Activated naive CD8-positive, alpha-beta T cell (primary cell): ENCODE data around the gene EDN2.

Source experiments
- H3K27ac Mint-ChIP-seq: one replicate; pipeline ENCODE4 v1.8.0; 2021; ENCODE audit warnings: mixed read lengths
- H3K27me3 Mint-ChIP-seq: one replicate; pipeline ENCODE4 v1.8.0; 2021; ENCODE audit warnings: mixed read lengths
- H3K36me3 Mint-ChIP-seq: one replicate; pipeline ENCODE4 v1.8.0; 2021; ENCODE audit warnings: mixed read lengths
- H3K4me1 Mint-ChIP-seq: one replicate; pipeline ENCODE4 v1.8.0; 2021; ENCODE audit warnings: low read depth, mixed read lengths
- H3K4me3 Mint-ChIP-seq: one replicate; pipeline ENCODE4 v1.8.0; 2021; ENCODE audit warnings: mild to moderate bottlenecking, mixed read lengths
- H3K9me3 Mint-ChIP-seq: one replicate; pipeline ENCODE4 v1.8.0; 2021; ENCODE audit warnings: low read depth, mixed read lengths

Gene EDN2

DNA sequence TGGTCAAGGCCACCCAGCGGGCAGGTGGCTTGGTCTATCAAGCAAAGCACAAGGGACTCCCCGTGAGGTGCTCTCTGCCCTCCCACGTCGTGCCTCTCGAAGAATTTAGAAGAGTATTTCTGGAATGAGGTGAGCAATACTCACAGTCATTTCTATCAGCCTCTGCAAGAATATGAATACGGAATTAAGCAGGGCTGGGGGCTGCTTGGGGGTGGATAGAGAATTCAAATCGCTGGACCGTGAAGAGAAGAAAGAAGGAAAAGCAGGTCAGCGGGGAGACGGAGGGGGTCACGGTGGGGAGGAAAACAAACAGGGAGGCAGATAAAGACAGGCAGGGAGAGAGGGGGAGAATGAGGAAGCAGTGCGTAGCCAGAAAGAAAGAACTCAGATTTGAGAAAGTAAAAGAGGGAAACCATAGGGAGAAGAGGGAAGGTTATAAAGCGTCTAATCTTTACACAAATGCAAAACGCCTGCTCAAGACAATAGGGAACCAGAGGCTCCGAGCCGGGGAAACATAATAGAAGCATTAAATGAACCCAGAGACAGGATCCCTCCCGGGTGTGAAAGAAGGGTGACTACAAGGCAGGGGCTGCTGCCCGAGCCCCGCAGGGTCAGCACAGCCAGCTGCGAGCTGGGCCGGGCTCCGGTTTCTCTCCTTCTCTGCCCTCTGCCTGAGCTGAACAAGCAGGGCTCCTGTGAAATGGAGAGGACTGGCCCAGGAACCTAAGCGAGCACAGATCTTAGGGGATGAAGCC, 2.1 kb upstream of the EDN2 start:
- no peak overlapping the region for H3K4me3 Mint-ChIP-seq
- H3K27ac Mint-ChIP-seq = no peak overlapping the region
- H3K36me3 Mint-ChIP-seq = no peaks in the 10 kb centered on the region
- H3K9me3 Mint-ChIP-seq = no peaks in the 10 kb centered on the region
- no peaks in the 10 kb centered on the region for H3K4me1 Mint-ChIP-seq
- peaks cover 13% of the 10 kb centered on the region for H3K27me3 Mint-ChIP-seq

- Mint-ChIP-seq H3K9me3 (no peaks in the 10 kb centered on the region), H3K36me3 (no peaks in the 10 kb centered on the region), H3K4me3 (no peak overlapping the region), H3K27ac (no peak overlapping the region), H3K4me1 (no peaks in the 10 kb centered on the region), H3K27me3 (peaks cover 13% of the 10 kb centered on the region)
Observed at GRCh38 chr1:41486053-41486370, 1.5 kb upstream of the EDN2 start.

- Mint-ChIP-seq H3K4me1 (no peaks in the 10 kb centered on the region), H3K27ac (no peak overlapping the region), H3K27me3 (peaks cover 13% of the 10 kb centered on the region), H3K36me3 (no peaks in the 10 kb centered on the region), H3K9me3 (no peaks in the 10 kb centered on the region), H3K4me3 (no peak overlapping the region)
Observed at GRCh38 chr1:41485605-41486004, 1.1 kb upstream of the EDN2 start.

GRCh38 chr1:41483960-41484401, 502 bp downstream of the EDN2 start:
- H3K4me3 Mint-ChIP-seq = no peak overlapping the region
- no peak overlapping the region for H3K27ac Mint-ChIP-seq
- H3K4me1 Mint-ChIP-seq = no peaks in the 10 kb centered on the region
- peaks cover 8% of the 10 kb centered on the region for H3K27me3 Mint-ChIP-seq
- H3K36me3 Mint-ChIP-seq = no peaks in the 10 kb centered on the region
- H3K9me3 Mint-ChIP-seq = no peaks in the 10 kb centered on the region

- Mint-ChIP-seq H3K27ac (no peak overlapping the region), H3K9me3 (no peaks in the 10 kb centered on the region)
Observed at GRCh38 chr1:41483001-41483850, 1.3 kb downstream of the EDN2 start.

DNA sequence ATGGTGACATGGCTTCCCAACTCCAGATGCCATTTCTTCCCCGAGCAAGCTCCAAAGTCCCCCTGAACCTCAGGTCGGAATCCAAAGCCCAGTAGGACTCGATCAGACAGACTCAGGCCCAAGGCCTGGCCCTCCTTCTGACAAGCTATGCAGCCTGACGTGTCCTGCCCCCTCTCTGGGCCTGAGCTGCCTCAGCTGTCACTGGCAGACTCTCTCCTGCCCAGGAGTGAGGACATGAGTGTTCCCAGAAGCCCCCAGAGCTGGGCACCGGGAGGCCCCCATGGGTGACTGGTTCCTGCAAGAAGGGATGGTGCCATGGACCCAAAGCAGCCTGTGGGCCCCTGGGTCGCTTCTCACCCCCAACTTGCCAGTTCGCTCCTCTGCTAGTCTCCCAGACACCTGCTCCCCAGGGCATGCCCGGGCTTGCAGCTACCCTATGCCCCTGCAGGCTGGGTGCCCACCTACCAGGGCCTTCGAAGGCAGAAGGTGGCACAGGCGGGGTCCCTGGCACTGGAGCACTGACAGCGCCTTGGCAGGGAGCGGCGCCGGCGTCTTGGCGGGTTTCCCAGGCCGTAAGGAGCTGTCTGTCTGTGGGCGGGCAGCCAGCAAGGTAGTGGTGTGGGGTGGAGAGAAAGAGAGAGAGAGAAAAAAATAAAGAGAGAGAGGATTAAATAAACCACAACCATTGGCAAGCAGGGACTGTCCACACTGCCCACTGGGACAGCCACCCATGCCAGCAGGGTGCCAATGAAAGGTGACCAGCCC, 2.3 kb downstream of the EDN2 start:
- no peaks in the 10 kb centered on the region for H3K9me3 Mint-ChIP-seq

More at GRCh38 chr1:41483001-41483850, 1.3 kb downstream of the EDN2 start:
- peaks cover 5% of the 10 kb centered on the region for H3K27me3 Mint-ChIP-seq
- H3K4me3 Mint-ChIP-seq = no peak overlapping the region
- no peaks in the 10 kb centered on the region for H3K4me1 Mint-ChIP-seq
- H3K36me3 Mint-ChIP-seq = no peaks in the 10 kb centered on the region

DNA sequence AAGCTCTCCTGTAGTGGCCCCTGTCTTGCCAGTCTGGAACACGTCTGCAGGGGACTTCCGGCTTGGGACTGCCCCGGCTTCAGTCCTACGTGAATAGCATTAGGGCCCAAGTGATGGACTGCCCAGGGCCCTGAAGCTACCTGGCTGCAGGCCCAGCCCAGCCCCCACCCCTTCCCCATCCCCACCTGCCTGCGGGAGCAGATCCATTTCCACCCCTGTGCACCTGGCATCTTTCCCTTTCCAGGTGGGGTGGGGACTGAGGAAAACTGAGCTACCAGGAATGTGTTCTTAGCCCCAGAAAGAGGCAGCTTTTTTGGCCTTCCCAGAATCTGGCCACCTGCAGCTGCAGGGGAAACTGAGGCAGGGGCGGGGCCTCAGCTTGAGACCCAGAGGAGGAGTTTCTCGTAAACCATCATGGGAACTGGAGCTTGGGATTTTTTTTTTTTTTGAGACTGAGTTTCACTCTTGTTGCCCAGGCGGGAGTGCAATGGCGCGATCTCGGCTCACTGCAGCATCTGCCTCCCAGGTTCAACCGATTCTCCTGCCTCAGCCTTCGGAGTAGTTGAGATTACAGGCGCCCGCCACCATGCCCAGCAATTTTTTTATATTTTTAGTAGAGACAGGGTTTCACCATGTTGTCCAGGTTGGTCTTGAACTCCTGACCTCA, 3.2 kb downstream of the EDN2 start:
- Mint-ChIP-seq H3K9me3 (no peaks in the 10 kb centered on the region), H3K4me1 (no peaks in the 10 kb centered on the region), H3K36me3 (no peaks in the 10 kb centered on the region), H3K27ac (no peak overlapping the region), H3K27me3 (peaks cover 2% of the 10 kb centered on the region), H3K4me3 (no peak overlapping the region)

More for the DNA sequence above, 2.3 kb downstream of the EDN2 start:
- peaks cover 5% of the 10 kb centered on the region for H3K27me3 Mint-ChIP-seq
- no peak overlapping the region for H3K4me3 Mint-ChIP-seq
- H3K27ac Mint-ChIP-seq = no peak overlapping the region
- H3K36me3 Mint-ChIP-seq = no peaks in the 10 kb centered on the region
- no peaks in the 10 kb centered on the region for H3K4me1 Mint-ChIP-seq

DNA sequence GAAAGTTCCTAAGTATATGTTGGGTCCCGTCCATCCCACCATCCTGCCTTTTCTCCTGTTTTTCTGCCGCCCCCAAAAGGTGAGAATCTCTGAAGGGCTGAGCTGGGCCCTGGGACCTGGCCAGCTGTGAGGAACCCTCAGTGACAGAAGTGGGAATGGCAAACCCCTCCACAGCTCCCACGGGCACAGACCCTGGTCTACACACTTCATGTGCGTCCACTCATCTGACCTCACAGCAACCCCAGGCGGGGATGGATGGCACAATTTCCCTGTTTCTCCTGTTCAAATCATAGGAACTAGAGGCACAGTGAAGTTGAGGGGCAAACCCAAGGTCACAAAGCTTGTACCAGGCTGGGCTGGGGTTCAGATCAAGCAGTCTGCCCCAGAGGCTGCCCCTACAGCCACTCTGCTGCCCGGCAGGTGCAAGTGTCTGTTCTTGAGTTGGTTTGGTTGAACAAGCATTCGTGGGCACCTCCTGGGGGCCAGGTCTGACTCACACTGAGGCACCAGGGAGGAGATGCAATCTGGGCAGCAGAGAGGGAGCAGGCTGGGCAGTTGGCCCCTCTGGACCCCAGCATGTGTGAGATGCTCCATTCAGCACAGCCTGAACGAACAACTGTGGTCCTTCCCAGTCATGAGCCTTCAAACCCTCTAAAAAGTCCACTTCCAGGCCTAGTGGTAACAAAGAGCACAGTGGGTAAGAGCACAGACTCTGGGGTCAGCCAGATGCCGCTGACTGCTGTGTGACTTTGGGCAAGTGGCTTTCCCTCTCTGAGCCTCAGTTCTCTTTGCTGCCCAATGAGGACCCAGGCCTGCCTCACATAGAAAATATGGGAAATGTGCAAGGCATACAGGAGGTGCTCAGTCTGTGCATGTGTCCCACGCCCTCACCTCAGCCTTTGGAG, 4.0 kb downstream of the EDN2 start:
- no peaks in the 10 kb centered on the region for H3K4me1 Mint-ChIP-seq
- no peaks in the 10 kb centered on the region for H3K36me3 Mint-ChIP-seq
- no peaks in the 10 kb centered on the region for H3K9me3 Mint-ChIP-seq
- H3K27ac Mint-ChIP-seq = no peak overlapping the region
- no peak overlapping the region for H3K4me3 Mint-ChIP-seq
- H3K27me3 Mint-ChIP-seq = no peaks in the 10 kb centered on the region

GRCh38 chr1:41479808-41480160, 4.7 kb downstream of the EDN2 start:
- H3K4me3 Mint-ChIP-seq = no peak overlapping the region
- no peaks in the 10 kb centered on the region for H3K4me1 Mint-ChIP-seq
- no peaks in the 10 kb centered on the region for H3K27me3 Mint-ChIP-seq
- no peaks in the 10 kb centered on the region for H3K36me3 Mint-ChIP-seq
- H3K27ac Mint-ChIP-seq = no peak overlapping the region
- no peaks in the 10 kb centered on the region for H3K9me3 Mint-ChIP-seq

DNA sequence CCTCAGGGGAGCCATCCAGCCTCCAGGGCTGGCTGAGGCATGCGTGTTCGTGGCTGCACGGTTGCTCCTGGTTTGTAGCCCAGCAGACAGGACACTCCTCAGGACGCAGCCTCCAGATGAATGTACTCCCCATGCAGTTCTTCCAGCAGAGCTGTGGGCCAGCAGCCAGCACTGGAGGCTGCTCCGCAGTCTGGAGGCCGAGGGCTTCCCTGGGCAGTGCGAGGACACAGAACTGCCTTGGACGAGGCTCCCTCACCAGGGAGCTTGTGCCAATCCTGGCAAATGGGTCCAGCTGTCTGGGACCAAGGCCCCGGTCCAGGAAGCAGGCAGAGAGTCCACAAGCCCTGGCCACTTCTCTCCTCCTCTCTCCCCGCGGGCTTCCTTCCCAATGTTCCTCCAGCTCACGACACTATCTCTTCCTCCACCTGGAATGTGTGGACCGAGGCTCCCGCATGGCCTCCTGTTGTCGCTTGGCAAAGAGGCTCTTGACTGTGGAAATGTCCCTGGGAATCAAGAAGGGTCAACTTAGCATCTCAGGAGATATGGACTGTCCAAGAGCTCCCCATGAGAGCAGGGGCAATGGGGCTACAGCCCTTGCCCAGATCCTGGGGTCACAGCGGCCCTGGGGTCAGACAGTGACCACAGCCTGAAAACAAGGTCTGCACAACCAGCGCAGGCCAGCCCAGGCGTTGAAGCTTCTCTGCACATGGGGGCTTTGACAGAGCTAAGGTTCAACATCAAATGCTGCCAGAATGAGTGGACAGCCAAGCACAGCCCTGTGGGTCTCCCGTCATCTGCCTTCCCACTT, 5.3 kb downstream of the EDN2 start:
- Mint-ChIP-seq H3K9me3 (no peaks in the 10 kb centered on the region), H3K36me3 (no peaks in the 10 kb centered on the region), H3K27ac (no peak overlapping the region), H3K27me3 (no peaks in the 10 kb centered on the region), H3K4me1 (no peaks in the 10 kb centered on the region), H3K4me3 (no peak overlapping the region)

DNA sequence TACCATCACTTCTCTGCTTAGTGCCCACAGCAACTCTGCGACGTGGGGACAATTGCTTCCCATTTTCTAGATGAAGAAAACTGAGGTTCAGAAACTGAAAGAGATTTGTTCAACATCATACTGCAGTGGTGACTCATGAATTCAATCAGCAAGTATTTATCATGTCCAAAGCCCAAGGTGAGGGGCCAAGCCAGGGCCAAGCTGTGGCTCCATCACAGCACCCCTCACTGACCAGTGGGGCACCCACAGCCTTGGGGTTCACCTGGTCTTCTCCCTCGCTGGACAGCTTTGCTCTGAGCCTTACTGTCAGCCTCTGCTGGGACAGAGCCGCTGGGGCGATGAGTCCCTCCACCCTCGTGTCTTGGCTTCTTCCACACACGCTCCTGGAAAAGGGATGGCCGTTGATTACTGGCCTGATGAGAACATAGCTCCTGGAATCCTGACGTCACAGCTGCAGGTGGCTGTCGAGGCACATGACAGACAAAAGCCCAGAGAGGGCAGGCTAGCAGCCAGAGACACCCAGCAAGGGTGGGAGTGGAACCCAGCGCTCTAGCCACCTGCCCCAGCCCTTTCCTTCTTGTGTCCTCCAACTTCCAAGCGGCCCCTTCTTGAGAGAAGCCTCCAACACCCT, 6.2 kb downstream of the EDN2 start:
- Mint-ChIP-seq H3K9me3 (no peaks in the 10 kb centered on the region), H3K27me3 (no peaks in the 10 kb centered on the region), H3K4me3 (no peak overlapping the region), H3K4me1 (no peaks in the 10 kb centered on the region), H3K36me3 (no peaks in the 10 kb centered on the region), H3K27ac (no peak overlapping the region)

DNA sequence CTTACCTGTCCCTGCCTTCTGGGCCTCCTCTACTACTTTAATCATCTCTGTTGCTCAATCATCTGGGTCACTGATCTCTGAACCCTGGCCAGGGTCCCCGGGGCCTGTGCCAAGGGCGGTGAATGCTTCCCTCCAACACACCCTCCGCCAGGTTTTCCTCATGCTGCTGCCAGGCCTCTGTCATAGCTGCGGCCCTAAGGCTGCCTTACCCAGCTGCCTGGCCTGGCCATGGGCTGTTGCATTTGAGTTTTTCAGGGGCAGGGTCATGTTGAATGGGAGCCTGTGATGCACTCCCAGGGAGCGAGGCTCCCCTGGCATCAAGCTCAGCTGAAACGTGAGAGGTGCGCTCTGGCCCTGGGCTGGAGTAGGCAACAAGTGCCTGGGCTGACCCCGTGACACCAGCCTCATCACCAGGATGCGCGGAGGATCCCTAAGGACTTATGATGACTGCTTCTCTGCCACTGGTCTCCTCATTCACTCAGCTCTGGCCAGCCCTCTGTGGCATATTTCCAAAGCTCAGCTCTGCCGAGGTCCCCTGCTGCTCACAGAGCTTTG, 7.6 kb downstream of the EDN2 start:
- no peak overlapping the region for H3K4me3 Mint-ChIP-seq
- H3K4me1 Mint-ChIP-seq = no peaks in the 10 kb centered on the region
- no peak overlapping the region for H3K27ac Mint-ChIP-seq
- H3K9me3 Mint-ChIP-seq = no peaks in the 10 kb centered on the region
- no peaks in the 10 kb centered on the region for H3K36me3 Mint-ChIP-seq
- H3K27me3 Mint-ChIP-seq = no peaks in the 10 kb centered on the region
